Posterior vena cava (tissue), 2 donors: ENCODE measurements around the gene MAML1. TPM values are rescaled to one million over a fixed set of nuclear protein-coding genes. Genes with fewer than 3 reads are reported as not detected.
A peak's percentile ranks its signal among the peaks of the same experiment; 100 is the strongest.

ENCODE experiments used
- DNase-seq: peaks from one replicate; pipeline ENCODE4 v3.0.0-alpha.2; 2020; ENCODE audit warnings: low spot score
- intact Hi-C, 2 donors: fragments of 100-400 bp; cut with DNase I; formaldehyde crosslinking; loops; one replicate each; pipeline versions ENCODE4 v1.14.1 to v1.14.2; 2022 to 2023
- total RNA-seq, 2 donors: library from RNA; stranded (reverse); fragmentation: NEBNext Ultra II Directional; extraction: Animal tissue kit (Norgen Biotek cat#: 25700); gene quantifications; one replicate each; pipeline ENCODE4 v1.2.1, GENCODE V29; 2021
- donor health status: DM: yes; HTN: yes; CAD: no.
- donor health status: DM: yes; HTN: yes; CAD: no.

MAML1 gene
- total RNA-seq, 2 donors from 2014 or later = 22.0 to 22.5 TPM

DNA sequence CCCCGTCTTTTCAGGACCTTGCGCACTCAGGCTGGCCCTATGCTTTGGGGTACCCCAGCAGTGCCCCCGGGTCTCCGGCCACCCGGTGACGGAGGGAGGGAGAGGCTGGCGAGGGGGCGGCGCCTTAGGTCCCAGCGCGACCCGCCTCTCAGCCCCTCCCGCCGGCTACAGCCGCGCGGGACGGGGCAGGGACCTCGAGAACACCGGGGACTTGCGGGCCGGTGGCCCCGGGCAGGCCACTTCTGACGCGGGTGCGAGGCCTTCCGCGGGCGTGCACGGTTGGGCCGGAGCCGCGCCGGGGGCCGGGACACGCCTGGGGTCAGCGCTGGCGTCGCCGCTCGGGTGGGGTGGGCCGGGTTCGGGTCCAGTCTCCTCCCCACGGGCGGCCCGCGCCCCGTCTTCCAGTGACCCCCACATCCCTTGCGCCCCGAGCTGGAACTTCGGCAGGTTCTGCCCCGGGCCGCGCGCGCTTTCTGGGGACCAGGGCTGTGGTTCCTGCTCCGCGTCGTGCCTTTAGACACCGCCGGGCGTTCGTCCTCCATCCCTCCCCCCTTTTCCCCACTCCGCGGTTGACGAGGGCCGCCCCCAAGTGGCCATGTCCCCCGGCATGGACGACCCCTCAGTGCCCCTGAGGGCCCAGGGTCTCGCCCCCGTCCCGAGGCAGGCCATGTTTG lies 84.3 kb downstream of the MAML1 start:
- intact Hi-C loops = no loop called here
- no peak for DNase-seq

DNA sequence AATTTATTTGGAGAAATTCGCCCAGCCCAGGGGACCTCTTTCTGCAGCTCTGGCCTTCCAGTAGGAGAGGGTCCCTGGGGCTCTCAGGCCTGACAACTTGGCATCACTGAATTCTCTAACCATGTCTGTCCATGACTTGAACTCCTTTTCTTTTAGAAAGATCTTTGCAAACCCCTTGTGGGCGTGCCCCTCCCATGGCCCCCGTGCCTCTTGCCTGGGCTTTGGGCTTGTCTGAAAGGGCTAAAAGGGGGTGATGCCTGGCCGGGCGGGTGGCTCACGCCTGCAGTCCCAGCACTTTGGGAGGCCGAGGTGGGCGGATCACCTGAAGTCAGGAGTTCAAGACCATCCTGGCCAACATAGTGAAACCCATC lies 84.8 kb downstream of the MAML1 start:
- intact Hi-C loops = no loop called here
- no peak for DNase-seq

DNA sequence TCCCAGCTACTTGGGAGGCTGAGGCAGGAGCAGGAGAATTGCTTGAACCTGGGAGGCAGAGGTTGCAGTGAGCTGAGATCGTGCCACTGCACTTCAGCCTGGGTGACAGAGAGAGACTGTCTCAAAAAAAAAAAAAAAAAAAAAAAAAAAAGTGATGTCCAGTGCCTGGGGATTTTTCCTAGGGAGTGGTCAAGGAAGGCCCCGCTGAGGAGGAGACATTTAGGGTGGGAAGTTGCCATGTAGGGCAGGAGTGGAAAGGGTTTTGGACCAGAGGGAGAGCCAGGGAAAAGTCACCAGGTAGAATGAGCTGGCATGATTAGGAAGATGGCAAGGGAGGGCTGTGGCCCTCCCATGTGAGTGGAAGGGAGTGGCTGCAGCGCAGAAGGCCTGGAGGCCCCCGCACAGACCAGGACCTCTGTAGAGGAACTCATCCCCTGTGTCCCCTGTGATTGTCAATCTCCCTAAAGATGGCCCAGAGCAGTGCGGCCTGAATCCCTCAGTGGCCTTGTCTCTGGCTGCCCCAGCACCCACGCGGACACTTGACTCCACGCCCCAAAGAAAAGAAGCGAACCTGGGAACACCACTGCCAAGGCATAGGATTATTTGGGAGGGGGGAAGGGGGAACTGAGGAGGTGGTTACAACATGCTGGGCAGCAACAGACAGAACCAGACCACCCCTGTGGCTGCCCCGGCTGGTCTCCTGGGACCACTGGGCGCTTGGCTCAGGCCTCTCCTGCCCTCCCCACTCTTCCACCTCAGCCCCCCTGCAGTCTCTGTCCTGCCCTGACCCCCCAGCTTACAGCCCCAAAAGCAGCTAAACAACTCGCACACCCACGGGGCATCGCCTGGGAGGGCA lies 85.5 kb downstream of the MAML1 start:
- intact Hi-C loops = no loop called here
- DNase-seq = no peak

DNA sequence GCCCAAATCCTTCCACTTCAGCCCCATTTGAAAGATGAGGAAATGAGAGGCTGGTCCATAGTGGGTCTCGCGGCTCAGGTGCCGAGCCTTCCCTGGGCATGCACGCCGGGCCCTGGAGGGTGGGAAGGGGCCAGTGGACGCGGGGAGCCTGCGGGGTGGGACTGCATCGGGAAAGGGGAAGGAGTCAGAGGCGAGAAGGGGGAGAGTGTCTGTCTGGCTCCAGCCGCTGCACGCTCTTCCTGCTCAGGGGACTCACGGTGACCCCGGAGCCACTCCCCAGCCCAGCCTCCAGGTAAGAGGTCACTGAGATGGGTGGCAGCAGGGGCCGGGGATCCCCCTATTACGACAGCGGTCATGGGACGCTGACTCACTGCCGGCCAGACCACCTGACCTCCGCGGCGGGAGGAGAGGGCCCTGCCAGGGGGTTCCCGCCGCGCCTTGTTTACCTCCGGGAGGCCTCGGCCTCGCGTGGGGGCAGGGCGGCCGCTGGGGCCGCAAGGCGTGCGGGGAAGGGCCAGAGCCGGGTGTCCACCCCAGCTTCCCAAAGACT lies 86.2 kb downstream of the MAML1 start:
- intact Hi-C loops = no loop called here
- peak; percentile 97 for DNase-seq

DNA sequence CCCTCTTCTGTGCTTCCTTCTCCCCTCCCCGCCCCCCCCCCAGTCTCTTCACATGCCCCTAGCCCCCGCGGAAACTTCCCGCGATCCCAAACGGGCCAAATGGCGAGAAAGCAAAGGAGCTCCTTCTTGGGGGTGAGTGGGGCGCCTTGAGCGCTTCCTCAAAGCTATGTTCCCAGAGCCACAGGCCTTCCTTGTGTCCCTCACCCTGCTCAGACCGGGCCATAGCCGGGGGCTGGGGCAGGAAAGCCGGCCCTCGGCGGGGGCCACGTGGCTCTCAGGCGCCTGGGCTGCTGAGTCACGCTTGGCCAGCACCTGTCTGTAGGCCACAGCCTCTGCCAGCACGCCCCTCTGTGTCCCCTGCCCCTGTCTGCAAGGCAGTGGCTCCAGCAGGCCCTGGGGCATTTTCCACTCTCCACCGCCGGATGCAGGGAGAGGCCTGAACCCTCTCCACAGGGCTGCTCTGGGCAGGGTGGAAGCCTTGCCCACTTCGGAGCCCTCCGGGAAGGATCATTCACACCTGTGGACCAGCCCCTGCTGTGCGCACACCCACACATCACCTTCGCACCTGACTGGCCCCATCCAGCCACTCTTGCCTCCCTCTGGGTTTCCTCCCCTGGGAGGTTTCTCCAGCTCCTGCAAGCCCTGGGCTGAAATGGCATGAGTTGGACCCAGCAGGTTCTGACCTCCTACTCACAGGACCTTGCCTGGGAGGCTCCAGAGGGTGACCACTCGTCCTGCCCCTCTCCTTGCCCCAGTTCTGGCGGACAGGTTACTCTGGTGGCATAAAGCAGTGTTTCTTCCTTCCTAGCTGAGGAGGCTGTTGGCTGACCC lies 86.9 kb downstream of the MAML1 start:
- intact Hi-C loops = loop anchor here in 1 of 2 donors (2.0 kb wide), 1 partner anchor 13 kb away; the partner anchor contains the start of gene MGAT4B
- DNase-seq = peak; percentile 91

DNA sequence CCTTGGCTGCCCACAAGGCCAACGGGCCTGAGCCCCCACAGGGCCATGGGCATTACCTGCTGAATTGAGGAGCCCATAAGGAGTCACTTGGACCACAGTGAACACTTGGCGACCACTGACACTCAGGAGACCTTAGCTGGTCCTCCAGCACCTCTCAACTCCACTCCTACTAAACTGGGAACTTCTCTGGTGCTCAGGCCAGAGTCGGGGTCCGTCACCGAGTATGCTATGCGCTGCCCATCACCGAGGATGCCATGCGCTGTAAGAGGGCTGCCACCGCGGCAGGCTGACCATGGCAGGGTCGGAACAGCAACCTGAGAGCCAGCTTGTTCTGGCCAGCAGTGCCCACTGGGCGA lies 87.5 kb downstream of the MAML1 start:
- intact Hi-C loops = loop anchor here in 1 of 2 donors (2.0 kb wide), 1 partner anchor 13 kb away; the partner anchor contains the start of gene MGAT4B
- no peak for DNase-seq

DNA sequence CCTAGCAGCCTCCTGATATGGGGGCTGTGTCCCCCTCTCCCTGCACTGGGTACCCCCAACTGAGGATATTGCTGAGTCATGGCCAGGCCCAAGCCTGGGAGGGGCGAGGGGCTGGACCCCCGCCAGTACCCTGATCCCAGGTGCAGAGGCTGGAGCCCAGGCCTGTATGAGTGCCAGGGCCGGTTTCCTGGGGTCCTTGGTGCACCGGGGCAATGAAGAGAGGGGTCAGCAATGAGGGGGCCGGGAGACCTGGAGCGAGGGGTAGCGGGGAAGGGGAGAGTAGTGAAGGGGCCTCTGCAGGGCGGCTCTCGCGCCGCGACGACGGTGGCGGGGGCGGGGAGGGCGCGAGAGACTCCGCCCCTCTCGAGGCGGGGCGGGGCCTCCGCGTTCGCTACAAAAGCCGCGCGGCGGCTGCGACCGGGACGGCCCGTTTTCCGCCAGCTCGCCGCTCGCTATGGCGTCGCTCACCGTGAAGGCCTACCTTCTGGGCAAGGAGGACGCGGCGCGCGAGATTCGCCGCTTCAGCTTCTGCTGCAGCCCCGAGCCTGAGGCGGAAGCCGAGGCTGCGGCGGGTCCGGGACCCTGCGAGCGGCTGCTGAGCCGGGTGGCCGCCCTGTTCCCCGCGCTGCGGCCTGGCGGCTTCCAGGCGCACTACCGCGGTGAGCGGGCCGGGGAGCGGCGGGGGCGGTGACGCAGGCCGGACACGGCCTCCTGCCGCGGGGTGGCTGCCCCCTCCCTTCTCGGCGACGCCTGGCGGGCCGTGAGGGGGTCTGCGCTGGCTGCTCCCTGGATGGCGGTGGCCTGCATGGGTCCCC lies 88.1 kb downstream of the MAML1 start, which contains the start of gene SQSTM1:
Gene SQSTM1 (plus strand): TSS at position 423 of the 815 bp plus-strand sequence. CDS start 32 bp downstream, at position 455.
- DNase-seq = peak; percentile 96
- intact Hi-C loops = loop anchor here in 1 of 2 donors (2.0 kb wide), 1 partner anchor 14 kb away; the partner anchor contains the start of gene MGAT4B

DNA sequence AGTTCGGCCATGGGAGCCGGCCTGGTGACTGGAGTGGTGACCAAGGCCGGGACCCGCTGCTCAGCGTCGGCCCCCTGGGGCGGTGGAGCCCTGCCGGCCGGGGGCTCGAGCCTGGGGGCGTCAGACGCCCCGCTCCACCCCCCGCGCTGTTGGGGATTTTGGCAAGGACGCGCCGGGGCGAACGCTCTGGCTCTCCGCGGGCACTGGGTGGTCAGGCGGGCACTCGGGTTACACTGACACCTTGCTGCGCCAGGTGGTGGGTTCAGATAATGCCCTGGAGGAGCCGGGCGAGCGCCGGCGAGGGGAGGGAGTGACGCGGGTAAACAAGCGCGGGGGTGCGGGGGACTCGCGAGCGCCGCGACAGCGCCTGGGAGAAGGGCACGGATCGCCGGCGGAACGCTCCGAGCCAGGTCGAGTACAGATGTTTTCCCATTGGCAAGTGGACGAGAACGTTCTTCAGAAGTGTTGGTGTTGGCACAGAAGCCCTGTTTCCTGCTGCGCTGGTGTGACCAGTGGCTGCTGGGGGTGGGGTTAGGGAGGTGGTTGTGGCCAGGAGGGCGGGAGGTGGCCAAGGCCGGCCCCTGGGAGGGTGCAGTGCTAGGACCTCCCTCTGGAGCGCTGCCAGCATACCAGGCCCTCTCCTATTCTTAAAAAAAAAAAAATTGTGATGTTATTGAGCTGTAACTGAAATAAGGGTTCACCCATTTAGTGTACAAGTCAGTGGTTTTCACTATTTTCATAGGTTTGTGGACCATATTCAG lies 88.9 kb downstream of the MAML1 start:
- intact Hi-C loops = loop anchor here in 1 of 2 donors (2.0 kb wide), 1 partner anchor 15 kb away; the partner anchor contains the start of gene MGAT4B
- peak; percentile 99 for DNase-seq

DNA sequence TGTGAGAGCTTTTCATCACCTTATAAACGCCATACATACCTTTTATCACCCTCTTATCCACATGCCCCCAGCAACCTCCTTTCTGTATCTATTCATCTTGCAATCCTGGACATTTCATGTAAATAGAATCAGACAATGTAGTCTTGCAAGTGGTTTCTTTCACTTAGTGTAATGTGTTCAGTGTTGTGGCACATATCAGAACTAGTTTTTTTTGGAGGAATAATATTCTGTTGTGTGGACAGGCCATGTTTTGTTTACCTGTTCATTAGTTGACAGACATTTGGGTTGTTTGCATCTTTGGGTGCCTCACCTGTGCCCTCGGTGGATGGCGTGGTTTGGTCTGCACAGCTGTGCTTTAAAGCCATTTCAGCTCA lies 89.4 kb downstream of the MAML1 start:
- no peak for DNase-seq
- intact Hi-C loops = no loop called here

DNA sequence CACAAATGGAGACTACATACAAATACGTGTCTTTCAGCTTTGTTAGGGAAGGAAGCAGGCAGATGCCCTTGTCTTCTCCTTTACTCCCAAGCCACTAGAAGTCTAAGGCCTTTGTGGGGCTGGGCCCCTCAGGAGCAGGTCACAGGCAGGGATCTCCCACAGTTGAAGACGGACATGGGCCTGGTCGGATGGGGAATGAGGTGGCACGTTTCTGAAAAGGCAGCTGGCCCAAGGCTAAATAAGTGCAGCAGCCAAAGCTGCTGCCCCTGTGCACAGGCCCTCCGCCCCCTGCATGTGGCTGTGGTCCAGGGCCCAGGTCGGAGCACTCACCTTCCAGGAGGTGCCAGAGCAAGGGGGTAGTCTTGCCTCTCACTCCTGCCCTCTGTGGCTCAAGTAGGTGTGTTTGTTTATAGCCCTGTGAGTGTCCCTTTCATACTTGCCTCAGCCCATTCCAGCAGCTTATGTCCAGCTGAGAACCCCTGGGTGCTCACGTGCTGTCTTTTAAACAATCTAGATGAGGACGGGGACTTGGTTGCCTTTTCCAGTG lies 89.9 kb downstream of the MAML1 start:
- intact Hi-C loops = no loop called here
- no peak for DNase-seq

DNA sequence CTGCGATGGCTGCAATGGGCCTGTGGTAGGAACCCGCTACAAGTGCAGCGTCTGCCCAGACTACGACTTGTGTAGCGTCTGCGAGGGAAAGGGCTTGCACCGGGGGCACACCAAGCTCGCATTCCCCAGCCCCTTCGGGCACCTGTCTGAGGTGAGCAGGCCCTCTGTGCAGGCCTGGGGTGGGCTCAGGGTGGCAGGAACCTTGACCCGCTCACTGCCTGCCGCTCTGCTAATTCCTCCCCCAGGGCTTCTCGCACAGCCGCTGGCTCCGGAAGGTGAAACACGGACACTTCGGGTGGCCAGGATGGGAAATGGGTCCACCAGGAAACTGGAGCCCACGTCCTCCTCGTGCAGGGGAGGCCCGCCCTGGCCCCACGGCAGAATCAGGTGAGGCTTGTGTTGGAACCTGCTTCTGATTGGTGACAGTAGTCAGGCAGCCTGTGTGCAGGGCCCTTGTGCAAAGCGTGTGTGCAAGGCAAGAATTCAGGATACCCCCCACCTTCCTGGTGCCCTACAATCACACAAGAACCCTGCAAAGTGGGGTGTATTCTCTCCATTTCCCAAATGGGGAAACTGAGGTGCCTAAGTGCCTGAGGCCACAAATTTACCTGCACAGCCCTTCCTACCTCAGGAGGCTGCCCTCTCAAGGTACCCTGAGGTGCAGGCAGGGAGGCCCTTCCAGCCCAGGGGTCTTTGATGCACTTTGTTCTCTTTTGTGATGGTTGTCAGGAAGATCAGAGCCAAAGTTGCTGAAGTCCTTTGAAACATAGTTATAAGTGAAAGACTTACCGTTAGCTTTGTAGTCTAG lies 91.5 kb downstream of the MAML1 start:
- intact Hi-C loops = no loop called here
- no peak for DNase-seq

DNA sequence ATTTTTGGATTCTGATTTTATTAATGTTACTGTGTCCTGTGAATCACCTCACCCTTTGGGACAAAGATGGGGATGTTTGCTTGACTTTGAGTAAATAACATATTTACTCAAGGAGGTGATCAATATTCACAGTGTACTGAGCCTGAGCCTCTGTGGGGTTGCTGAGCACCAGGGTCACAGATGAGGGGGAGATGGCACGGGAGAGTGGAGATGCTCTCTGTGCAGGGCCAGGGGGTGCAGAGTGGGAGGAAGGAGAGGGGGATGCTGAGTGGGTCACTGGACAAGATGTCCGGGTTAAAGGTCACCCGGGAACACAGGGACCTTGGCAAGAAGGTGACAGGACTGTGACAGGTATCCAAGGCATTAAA lies 92.1 kb downstream of the MAML1 start:
- DNase-seq = no peak
- intact Hi-C loops = no loop called here

DNA sequence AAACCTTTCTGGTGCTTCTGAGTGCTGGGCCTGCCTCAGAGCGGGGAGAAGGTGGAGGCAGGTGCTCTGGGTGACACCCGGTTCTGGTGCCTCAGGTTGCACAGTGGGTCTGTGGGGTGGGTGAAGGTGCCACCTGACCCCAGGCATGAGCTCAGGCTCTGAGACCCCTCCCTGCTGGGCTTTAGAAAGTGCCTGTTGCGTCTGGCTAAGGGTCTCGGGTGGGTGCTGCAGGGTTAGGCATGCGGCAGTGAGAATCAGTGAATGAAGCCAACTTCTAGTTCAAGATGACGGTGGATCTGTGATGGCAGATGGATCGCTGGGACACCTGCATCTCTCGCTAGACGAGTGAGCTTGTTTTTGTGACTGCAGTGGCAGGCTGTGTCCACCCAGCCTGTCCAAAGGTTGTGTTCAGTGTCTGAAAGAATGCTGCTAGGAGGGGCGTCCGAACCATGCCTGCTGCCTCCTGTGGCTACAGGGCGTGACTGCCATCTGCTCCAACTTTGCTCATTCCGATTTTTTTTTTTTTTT lies 93.1 kb downstream of the MAML1 start:
- intact Hi-C loops = no loop called here
- DNase-seq = no peak
